Heart right ventricle (tissue), 16 donors: ENCODE results near the gene SCAF8. TPM values are rescaled to one million over a fixed set of nuclear protein-coding genes. Genes with fewer than 3 reads are reported as not detected.

Source experiments
- ATAC-seq, 8 donors: fragments of 200-7000 bp; cut with Tn5 transposase; one replicate each; pipeline ENCODE4 v1.9.1; 2020; ENCODE audit warnings: mild to moderate bottlenecking in 8 of 8, moderate library complexity in 8 of 8, moderate number of reproducible peaks in 1 of 8
- DNase-seq, 2 donors: peaks; one replicate each; pipeline ENCODE4 v3.0.0-alpha.2; 2020
- H3K27ac ChIP-seq, 10 donors: fragments of 200-600 bp; sonication (generic) in 2 of 10; one replicate each; pipeline versions ENCODE4 v1.5.0 to v1.8.0; 2020 to 2022; ENCODE audit warnings: mild to moderate bottlenecking in 3 of 10
- H3K27me3 ChIP-seq, 7 donors: fragments of 200-600 bp; one replicate each; pipeline ENCODE4 v1.8.0; 2021 to 2022; ENCODE audit warnings: mild to moderate bottlenecking in 2 of 7
- H3K36me3 ChIP-seq, 9 donors: fragments of 200-600 bp; sonication (generic) in 1 of 9; one replicate each; pipeline versions ENCODE4 v1.5.0 to v1.8.0; 2020 to 2022; ENCODE audit warnings: mild to moderate bottlenecking in 2 of 9
- H3K4me1 ChIP-seq, 9 donors: fragments of 200-600 bp; sonication (generic) in 1 of 9; one replicate each; pipeline versions ENCODE4 v1.5.0 to v1.8.0; 2020 to 2022; ENCODE audit warnings: mild to moderate bottlenecking in 4 of 9
- H3K4me3 ChIP-seq, 10 donors: fragments of 200-600 bp; sonication (generic) in 2 of 10; one replicate each; pipeline versions ENCODE4 v1.5.0 to v1.8.0; 2020 to 2022; ENCODE audit warnings: mild to moderate bottlenecking in 7 of 10, moderate library complexity in 2 of 10
- H3K9me3 ChIP-seq, 11 donors: fragments of 200-600 bp in 10 of 11; sonication (generic) in 2 of 11; one replicate each; pipeline versions ENCODE4 v1.5.0 to v1.8.0; 2013 to 2022; ENCODE audit warnings: mild to moderate bottlenecking in 2 of 11, control low read depth in 1 of 11, moderate library complexity in 1 of 11
- CTCF ChIP-seq, 9 donors: fragments of 200-600 bp; sonication (generic) in 2 of 9; IDR thresholded peaks; one replicate each; pipeline versions ENCODE4 v1.5.0 to v1.8.0; 2021 to 2022; ENCODE audit warnings: antibody characterized with exemption in 9 of 9, mild to moderate bottlenecking in 5 of 9, moderate library complexity in 1 of 9
- WGBS, 2 donors: extraction: QIAGEN DNeasy Blood & Tissue Kit; methylation state at CpG; one replicate each; pipeline ENCODE4 v1.1.7; 2013; ENCODE audit warnings: inconsistent platforms in 1 of 2; 5-methylcytosine and 5-hydroxymethylcytosine counted together
- intact Hi-C, 10 donors: fragments of 100-400 bp; cut with DNase I; formaldehyde crosslinking; loops; one replicate each; pipeline versions ENCODE4 v1.11.1 to v1.14.2; 2022
- polyA plus RNA-seq, 2 donors: library from polyadenylated mRNA; stranded (reverse); fragments of 200-250 nt; gene quantifications; one replicate each; pipeline ENCODE4 v1.2.3, GENCODE V29; 2013
- total RNA-seq, 10 donors: library from RNA; stranded (reverse); fragmentation: NEBNext Ultra II Directional in 3 of 10; extraction: Animal tissue kit (Norgen Biotek cat#: 25700) in 3 of 10; gene quantifications; one replicate each; pipeline versions ENCODE4 v1.2.1 to v1.2.4, GENCODE V29; 2021 to 2023
- donor health status: Arrhythmogenic right ventricular cardiomyopathy.
- donor health status: ischemic (EF 13 %, LVEDD 7.1; RV severe dilation, severe dysfunction).
- donor health status: healthy with polysubstance abuse.
- donor health status: DM: no; HTN: yes; CAD: no.
- donor health status: DM: no; HTN: no; CAD: no.
- donor health status: ischemic (EF 25% LVEDD 6.9; RV normal size, moderate dysfunction).
- donor health status: ischemic (EF 25% LVEDD 5.7; RV mildly dilated, moderate dysfunction).
- donor health status: healthy.
- donor health status: DM: yes; HTN: yes; CAD: no.
- donor health status: Ischemic cardiomyopathy.
- donor health status: ischemic (EF 35%, LVEDD 5.7; RV mildly dilated, moderate dysfunction).
- donor health status: nonischemic (EF 11% LVEDD 7.7; RV severe dilation, severe dysfunction).
- donor health status: DM: yes; HTN: yes; CAD: no.
- donor health status: PGD.
- donor health status: ischemic (EF 29% LVEDD 5.4; RV normal size, mild dysfunction).
- donor health status: nonischemic (EF 23%, LVEDD 6.1; RV moderate dilation, normal function).

SCAF8 gene
- total and polyA plus RNA-seq, 12 donors, result 6.7 to 96.1 (median 62.8) TPM

- DNase-seq (no peak), ATAC-seq (no peak)
- WGBS, 2 donors, result 97% methylated on average over 5 of the region's 5 CpGs
- Histone ChIP-seq H3K27ac (no peak overlapping the region), H3K27me3 (no peaks in the 10 kb centered on the region), H3K4me3 (no peak overlapping the region), H3K36me3 (peaks cover 0 to 8% (median 4%) of the 10 kb centered on the region in 9 donors), H3K9me3 (no peaks in the 10 kb centered on the region), H3K4me1 (no peaks in the 10 kb centered on the region)
- no peak for TF ChIP-seq CTCF (IDR thresholded peaks at IDR 0.05)
- intact Hi-C loops, result no loop called here
Measured at GRCh38 chr6:154857529-154857928, 124.3 kb downstream of the SCAF8 start.

GRCh38 chr6:154861825-154862224 is 128.6 kb downstream of the SCAF8 start:
- 74 to 82% methylated on average over 1 of the region's 1 CpG for WGBS, 2 donors
- Histone ChIP-seq H3K9me3 (no peaks in the 10 kb centered on the region), H3K27me3 (no peaks in the 10 kb centered on the region), H3K36me3 (peaks cover 0 to 11% (median 0%) of the 10 kb centered on the region in 9 donors), H3K4me1 (peaks cover 0 to 18% (median 3%) of the 10 kb centered on the region in 9 donors), H3K27ac (no peak overlapping the region), H3K4me3 (no peak overlapping the region)
- TF ChIP-seq CTCF (IDR thresholded peaks at IDR 0.05), result no peak
- ATAC-seq (no peak), DNase-seq (no peak)
- intact Hi-C loops, result loop anchor here in 2 of 10 donors (5.0 to 10.0 kb wide), 2 partner anchors 310 to 313 kb away; no protein-coding TSS in a partner anchor

- Histone ChIP-seq H3K27me3 (no peaks in the 10 kb centered on the region), H3K9me3 (no peaks in the 10 kb centered on the region), H3K4me3 (no peak overlapping the region), H3K27ac (no peak overlapping the region), H3K4me1 (peaks cover 0 to 18% (median 3%) of the 10 kb centered on the region in 9 donors), H3K36me3 (peaks cover 0 to 11% (median 0%) of the 10 kb centered on the region in 9 donors)
- no peak for ATAC-seq
- no peak for TF ChIP-seq CTCF (IDR thresholded peaks at IDR 0.05)
- WGBS, 2 donors, result 95 to 96% methylated on average over 11 of the region's 11 CpGs
- no peak for DNase-seq
- intact Hi-C loops, result loop anchor here in 2 of 10 donors (5.0 to 10.0 kb wide), 2 partner anchors 310 to 312 kb away; no protein-coding TSS in a partner anchor
Measured at GRCh38 chr6:154862536-154862935, 129.3 kb downstream of the SCAF8 start.

GRCh38 chr6:154864066-154864430 is 130.8 kb downstream of the SCAF8 start:
- H3K27me3 ChIP-seq, result no peaks in the 10 kb centered on the region
- peaks cover 0 to 18% (median 4%) of the 10 kb centered on the region in 9 donors for H3K4me1 ChIP-seq
- intact Hi-C loops, result loop anchor here in 2 of 10 donors (5.0 to 10.0 kb wide), 2 partner anchors 308 to 311 kb away; no protein-coding TSS in a partner anchor
- no peak for TF ChIP-seq CTCF (IDR thresholded peaks at IDR 0.05)
- peaks cover 0 to 11% (median 0%) of the 10 kb centered on the region in 9 donors for H3K36me3 ChIP-seq
- H3K27ac ChIP-seq, result no peak overlapping the region
- DNase-seq (no peak), ATAC-seq (no peak)
- H3K9me3 ChIP-seq, result no peaks in the 10 kb centered on the region
- H3K4me3 ChIP-seq, result no peak overlapping the region
- 72 to 86% methylated on average over 3 of the region's 3 CpGs for WGBS, 2 donors
